HUDEP-2 (cell line): Measurements from ENCODE around the gene ALOX15B.
"Not testable (repeated sequence)": the region's sequence is repeated elsewhere in the genome, so short reads cannot be mapped to it uniquely, and the experiment has no call there.

ENCODE experiments used
- DNase-seq, 76 experiments: peaks; one replicate each; lab custom pipeline; 2025; ENCODE audit not compliant: unreplicated experiment in 76 of 76; lab: John Stamatoyannopoulos, UW

ALOX15B gene

DNA sequence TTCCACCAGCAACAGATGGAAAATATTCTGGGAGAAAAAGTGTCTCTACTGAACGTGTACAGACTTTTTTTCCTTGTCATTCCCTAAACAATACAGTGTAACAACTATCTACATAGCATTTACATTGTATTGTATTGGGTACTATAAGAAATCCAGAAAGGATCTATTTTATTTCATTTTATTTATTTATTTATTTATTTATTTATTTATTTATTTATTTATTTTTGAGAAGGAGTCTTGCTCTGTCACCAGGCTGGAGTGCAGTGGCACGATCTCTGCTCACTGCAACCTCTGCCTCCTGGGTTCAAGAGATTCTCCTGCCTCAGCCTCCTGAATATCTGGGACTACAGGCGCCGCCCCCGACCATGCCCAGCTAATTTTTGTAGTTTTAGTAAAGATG, 39.1 kb downstream of the ALOX15B start:
- DNase-seq: not testable (repeated sequence)

DNA sequence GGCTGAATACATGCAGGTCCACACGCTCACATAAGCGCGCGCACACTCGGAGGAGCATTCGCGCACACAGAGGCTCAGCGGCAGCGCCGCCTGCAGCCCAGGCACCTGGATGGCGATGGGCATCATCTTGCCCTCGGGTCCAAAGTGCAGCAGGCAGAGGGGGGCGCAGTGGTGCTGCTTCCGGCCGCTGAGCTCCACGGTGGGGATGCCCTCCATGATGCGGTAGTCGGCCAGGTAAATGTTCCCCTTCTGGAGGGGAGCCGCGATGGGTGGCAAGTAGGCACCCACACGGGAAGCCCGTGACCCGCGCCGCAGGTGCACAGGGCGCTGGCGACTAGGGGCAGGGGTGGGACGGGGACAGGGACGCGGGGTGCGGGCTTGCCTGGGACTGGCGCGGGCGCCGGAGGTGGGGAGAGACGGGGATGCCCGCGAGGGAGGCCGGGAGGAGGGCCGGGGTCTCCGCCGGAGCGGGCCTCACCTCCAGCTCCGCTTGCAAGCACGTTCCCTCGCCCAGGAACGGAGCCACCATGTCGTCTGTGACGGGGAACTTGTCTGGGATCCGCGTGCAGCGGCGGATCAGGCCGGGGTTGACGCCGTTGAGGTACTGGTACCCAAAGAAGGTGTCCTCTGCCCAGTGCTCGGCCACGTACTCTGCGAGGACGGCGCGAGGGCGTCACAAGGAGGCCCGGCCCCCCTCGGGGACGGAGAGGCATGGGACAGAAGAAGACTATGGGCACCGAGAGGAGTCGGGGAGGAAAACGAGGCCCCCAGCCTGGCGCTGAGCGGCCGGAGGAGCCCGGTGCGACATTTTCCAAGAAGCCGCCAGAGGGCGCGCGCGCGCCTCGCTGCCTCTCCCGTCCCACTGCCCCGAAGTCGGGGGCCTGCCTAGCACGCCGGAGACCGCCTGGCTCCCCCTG, 40.7 kb downstream of the ALOX15B start:
- peak in 64 of 76 experiments; percentile 32 to 93 (median 64) for DNase-seq

DNA sequence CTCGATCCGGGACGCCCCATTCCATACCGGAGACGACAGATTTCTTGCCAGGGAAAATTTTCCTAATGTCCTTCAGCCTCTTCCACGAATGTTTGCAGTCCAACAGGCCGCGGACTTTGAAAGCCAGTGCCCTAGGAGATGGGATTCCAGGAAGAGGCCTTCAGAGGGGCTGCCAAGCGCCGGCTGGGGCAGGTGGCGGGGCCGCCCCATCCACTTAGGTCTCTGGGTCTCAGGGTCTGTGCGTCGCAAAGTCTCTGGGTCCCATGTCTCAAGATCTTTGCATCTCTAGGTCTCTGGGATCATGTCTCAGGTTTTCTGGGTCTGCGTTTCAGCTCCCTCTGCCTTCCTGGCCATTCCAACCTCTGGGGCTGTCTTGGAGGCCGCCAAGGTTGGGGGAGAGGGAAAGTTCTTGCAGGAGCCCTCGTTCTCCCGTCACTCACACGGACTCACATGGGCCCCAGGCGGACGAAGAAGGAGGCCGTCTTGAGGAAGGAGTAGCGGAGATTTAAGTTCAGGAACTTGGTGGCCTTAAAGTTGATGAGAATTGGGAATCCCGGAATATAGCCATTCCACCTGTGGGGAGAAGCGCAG, 41.4 kb downstream of the ALOX15B start:
- DNase-seq: no peak

DNA sequence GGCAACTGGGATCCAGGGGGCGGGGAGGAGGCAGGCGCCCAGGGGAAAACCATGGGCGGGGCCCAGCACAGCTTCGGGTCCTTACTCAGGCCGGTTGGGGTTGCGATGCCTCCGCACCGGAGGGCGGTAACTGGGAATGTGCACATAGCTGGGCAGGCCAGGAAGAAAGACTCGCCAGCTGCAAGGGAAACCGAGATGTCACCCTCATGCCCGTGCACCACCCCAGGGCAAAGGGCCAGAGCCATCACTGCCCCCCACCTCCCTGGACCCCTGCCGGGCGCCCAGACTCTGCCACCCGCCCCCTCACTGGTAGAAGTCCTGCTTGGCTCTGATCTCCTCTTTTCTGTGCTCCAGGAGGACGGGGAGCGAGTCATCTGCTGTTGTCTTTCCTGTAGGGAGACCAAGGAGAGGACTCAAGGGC, 42.0 kb downstream of the ALOX15B start:
- DNase-seq: no peak

DNA sequence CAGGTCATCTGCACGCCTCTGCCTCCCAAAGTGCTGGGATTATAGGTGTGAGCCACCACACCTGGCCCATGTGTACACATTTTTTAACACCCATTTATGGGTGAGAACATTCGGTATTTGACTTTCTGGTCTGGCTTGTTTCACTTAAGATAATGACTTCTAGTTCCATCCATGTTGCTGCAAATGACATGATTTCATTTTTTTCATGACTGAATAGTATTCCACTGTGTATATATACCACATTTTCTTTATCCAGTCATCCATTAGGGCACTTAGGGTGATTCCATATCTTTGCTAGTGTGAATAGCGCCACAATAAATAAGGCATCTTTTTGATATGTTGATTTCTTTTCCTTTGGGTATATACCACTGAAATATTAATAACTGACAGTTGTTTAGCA, 43.0 kb downstream of the ALOX15B start:
- DNase-seq: no peak

DNA sequence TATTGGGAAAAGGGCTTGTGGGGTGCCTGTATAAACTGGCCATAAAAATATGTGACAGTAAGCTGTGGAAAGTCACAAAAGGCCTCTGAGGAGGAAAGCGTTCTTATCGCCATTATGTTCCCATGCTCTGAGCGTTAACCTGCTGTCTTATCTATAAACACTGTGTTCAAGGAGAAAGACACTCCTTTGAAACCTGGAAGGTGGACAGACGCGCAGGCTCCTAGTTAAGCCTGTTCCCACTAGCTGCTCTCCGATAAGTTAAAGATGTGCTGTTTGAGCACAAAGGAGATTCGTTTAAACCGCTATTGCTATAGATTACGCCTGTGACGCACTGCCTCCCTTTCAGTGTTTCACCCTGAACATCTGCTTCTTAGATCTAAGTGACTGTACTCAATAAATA, 43.4 kb downstream of the ALOX15B start:
- no peak for DNase-seq

DNA sequence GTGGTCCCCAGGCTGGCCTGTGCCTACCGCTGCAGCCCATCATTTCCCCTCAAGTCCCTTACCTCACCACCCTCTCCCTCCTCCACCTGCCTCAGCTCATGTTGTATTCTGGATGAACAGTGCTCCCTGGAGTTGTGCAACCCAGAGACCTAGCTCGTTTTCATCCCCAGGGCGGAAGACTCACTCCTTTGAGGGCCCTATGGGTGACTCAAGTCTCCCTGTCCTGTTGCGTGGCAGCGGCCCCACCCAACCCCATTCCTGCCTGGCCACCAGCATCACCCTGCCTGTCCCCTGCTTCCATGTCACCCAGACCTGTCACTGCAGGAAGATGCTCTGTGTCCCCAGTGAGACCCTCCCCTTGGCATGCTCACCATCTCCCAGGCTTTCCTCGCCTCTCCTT, 45.4 kb downstream of the ALOX15B start:
- DNase-seq: no peak

DNA sequence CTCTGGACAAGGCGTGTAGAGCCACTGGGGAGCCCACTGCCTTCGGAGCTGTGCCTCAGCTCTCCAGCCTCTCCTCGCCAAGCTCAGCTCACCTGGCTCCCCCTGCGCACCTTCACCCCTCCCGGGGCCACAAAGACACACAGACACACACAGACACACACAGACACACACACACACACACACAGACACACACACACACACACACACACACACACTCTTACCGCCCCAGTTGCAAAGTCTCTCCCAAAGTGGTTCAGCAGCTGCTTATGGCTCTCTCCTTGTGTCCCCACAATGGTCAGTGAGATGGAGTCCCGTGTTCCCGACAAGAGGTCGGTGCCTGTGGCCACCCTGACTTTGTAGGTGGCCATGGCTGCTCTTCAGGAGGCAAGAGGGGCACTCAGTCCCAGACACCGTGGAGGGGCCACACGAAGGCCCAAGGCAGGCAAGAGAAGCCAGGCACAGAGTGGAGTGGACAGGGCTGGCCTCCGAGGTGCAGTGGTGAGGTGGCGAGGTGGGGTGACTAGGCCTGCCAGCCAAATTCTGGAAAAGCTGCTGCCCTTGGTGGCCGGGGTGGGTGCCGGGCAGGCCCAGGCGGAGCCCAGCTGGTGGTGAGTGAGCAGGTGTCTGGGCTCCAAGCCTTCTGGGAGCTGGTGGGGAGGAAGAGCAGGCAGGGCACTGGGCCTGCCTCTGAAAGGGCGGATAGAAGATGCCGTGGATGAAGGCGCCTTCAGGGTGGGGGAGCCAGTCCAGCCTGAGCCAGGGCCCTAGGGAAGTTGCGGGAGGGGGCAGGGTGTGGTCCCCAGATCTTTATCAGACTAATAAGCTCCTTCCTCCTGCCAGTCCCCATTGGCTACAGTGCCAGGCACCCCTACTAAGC, 48.5 kb downstream of the ALOX15B start, which contains the start of gene ALOX12B:
Gene ALOX12B (minus strand): TSS at position 642 of the 877 bp plus-strand sequence. CDS start 274 bp downstream, at position 368.
- peak in 6 of 76 experiments; percentile 9 to 27 (median 20) for DNase-seq

DNA sequence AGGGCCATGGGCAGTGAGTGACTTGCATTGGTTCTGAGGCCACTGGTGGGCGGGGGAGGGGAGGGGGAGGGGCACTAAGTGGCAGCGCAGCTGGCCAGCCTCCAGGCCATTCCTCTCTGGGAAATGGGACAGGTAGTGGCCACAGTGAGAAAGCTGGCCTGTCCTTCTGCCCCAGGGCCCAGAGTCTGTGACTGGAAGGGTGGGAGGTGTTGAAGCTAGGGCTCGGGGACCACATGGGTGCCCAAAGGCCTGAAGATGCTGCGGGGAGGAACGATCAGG, 49.0 kb downstream of the ALOX15B start:
- DNase-seq: no peak

DNA sequence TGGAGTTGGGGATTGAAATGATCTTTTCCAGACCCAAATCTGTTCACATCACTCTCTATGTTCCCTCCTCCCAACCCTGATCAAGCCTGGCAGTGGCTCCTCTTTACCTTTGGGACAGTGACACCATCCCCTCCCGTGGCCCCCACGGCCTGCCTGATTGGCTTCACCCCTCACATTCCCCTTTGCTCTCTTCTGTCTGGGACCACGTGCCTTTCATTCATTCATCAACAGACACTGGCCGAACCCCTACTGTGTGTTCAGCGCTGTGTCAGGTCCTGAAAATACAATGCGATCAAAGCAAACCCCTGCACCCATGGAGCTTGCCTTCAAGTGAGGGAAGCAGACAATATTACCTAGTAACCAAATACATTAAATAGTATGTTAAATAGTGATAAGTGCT, 50.9 kb downstream of the ALOX15B start:
- no peak for DNase-seq

DNA sequence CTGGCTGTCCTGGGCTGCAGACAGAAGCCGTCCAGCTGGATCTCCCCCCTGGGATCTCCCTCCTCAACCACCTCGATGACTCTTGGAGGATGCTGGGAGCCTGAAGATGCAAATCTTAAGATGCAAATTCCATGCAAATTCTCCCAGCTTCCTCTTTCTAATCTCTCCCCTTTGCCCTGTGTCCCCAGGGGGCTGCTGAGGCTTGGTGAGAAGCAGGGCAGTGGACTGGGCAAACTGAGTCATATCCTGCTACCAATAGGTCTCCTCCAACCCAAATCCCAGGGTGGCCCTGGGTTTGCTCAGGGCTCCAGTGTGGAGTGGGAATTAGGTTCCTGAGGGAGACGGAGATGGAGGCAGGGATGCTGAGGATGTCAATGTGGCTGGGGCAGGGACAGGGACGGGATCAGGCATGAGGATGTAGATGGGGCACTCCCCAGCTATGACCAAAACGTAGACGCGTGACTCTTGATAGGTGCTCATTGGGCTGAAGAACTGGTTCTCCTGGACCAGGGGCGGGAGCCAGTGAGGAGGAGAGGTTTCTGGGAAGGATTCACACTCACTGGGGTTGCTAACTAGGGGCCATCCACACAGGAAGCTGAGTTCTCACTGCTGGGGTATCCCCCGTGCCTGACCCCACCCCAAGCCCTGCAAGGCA, 52.3 kb downstream of the ALOX15B start:
- no peak for DNase-seq

DNA sequence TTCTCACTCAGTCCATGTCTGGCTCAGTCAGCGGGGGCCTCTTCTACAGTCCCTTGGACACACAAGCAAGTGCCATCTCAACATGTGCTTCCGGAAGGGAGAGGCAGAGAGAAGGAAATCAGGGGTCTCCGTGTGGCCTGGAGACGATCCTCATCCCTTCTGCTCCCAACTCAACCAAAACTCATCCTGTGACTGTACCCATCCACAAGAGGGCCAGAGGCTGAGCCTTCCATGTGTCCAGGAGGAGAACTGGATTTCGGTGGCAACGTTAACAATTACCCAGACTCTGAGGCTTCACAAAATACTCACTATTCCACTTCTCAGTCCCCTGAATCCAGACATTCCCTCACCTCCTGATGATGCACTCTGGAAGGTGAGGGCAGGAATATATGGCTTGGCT, 56.5 kb downstream of the ALOX15B start:
- no peak for DNase-seq

DNA sequence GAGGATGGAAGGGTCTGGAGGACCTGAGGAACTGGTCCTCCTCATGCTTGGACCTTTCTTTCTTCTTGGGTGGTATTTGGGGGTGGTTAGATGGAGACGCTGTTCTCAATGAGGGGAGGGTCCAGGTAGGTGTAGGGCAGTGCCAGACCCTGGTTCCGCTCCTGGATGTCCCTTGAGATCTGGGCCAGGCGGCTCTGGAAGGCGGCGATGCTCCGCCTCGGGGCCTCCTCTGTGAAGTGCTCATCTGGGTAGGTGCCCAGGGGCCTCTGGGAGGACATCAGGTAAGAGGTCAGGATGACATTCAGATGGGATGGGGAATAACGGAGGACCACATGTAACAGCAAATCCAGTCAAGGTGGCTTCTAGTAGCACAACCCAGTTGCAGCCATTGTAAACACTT, 57.7 kb downstream of the ALOX15B start:
- no peak for DNase-seq
